Measurements from ENCODE around the gene MYO15B.

- TF ChIP-seq POLR2AphosphoS5 (IDR thresholded peaks at IDR 0.05; ENCODE audit: low read depth, low read length) (no peak), POLR2A (IDR thresholded peaks at IDR 0.05; ENCODE audit: low read depth, low read length) (no peak)
Measured at GRCh38 chr17:75647061-75647460, 59.5 kb downstream of the MYO15B start.
